ENCODE data around the gene APBA2.

DNA sequence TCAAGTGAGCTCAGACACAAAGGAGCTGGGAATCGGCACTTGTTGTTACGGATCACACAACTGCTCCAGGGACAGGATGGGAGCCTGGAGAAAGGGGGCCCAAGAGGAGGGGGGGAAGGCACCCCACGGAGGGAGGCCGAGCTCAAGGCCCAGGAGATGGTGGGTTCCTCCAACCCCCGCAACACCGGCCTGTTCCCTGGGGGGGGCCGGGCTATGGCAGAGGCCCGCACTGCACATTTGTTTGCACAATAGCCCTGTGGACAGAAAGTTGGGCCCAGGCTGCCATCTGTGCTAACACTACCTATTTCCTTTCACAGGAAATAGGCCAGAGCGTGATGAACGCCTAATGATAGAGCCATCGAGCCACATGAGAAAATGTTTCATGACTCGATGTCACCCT is 236.7 kb downstream of the APBA2 start:
- TF ChIP-seq, protein P1, sequence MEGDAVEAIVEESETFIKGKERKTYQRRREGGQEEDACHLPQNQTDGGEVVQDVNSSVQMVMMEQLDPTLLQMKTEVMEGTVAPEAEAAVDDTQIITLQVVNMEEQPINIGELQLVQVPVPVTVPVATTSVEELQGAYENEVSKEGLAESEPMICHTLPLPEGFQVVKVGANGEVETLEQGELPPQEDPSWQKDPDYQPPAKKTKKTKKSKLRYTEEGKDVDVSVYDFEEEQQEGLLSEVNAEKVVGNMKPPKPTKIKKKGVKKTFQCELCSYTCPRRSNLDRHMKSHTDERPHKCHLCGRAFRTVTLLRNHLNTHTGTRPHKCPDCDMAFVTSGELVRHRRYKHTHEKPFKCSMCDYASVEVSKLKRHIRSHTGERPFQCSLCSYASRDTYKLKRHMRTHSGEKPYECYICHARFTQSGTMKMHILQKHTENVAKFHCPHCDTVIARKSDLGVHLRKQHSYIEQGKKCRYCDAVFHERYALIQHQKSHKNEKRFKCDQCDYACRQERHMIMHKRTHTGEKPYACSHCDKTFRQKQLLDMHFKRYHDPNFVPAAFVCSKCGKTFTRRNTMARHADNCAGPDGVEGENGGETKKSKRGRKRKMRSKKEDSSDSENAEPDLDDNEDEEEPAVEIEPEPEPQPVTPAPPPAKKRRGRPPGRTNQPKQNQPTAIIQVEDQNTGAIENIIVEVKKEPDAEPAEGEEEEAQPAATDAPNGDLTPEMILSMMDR (IDR thresholded peaks at IDR 0.05), result no peak
- no peak for TF ChIP-seq POLR2A (IDR thresholded peaks at IDR 0.05)
- no peak for TF ChIP-seq POLR2AphosphoS5 (IDR thresholded peaks at IDR 0.05)
- no peak for TF ChIP-seq EP300 (IDR thresholded peaks at IDR 0.05)

Measured in sigmoid colon (tissue), 4 donors.